ENCODE results near the gene PAQR5.
"Not testable (repeated sequence)": the region's sequence is repeated elsewhere in the genome, so short reads cannot be mapped to it uniquely, and the experiment has no call there.

PAQR5 gene

GRCh38 chr15:69298697-69299441, at the start of gene PAQR5:
Gene PAQR5 (plus strand): TSS chr15:69298912. CDS start chr15:69360081, 61,169 bp downstream.
- no peak for DNase-seq (ENCODE audit: low read depth)

- no peak for DNase-seq (ENCODE audit: low read depth)
These were observed 45.6 kb upstream of the PAQR5 start for GRCh38 chr15:69253156-69253555.

- DNase-seq (ENCODE audit: low read depth) = no peak
These were observed 33.3 kb upstream of the PAQR5 start for GRCh38 chr15:69265347-69265955.

GRCh38 chr15:69271217-69271616, 27.5 kb upstream of the PAQR5 start:
- DNase-seq (ENCODE audit: low read depth) = no peak

GRCh38 chr15:69272139-69272538, 26.6 kb upstream of the PAQR5 start:
- no peak for DNase-seq (ENCODE audit: low read depth)

- DNase-seq (ENCODE audit: low read depth) = no peak
These were observed 25.8 kb upstream of the PAQR5 start for GRCh38 chr15:69272891-69273290.

- no peak for DNase-seq (ENCODE audit: low read depth)
These were observed 23.5 kb upstream of the PAQR5 start for GRCh38 chr15:69275074-69275670.

GRCh38 chr15:69275933-69276560, 22.7 kb upstream of the PAQR5 start:
- no peak for DNase-seq (ENCODE audit: low read depth)

- no peak for DNase-seq (ENCODE audit: low read depth)
These were observed 21.4 kb upstream of the PAQR5 start for GRCh38 chr15:69277316-69277715.

GRCh38 chr15:69279636-69280035, 19.1 kb upstream of the PAQR5 start:
- no peak for DNase-seq (ENCODE audit: low read depth)

GRCh38 chr15:69280783-69281182, 17.9 kb upstream of the PAQR5 start:
- no peak for DNase-seq (ENCODE audit: low read depth)

GRCh38 chr15:69282104-69282743, 16.5 kb upstream of the PAQR5 start:
- no peak for DNase-seq (ENCODE audit: low read depth)

- no peak for DNase-seq (ENCODE audit: low read depth)
These were observed 12.9 kb upstream of the PAQR5 start for GRCh38 chr15:69285834-69286233.

GRCh38 chr15:69288011-69288410, 10.7 kb upstream of the PAQR5 start:
- DNase-seq (ENCODE audit: low read depth) = no peak

GRCh38 chr15:69288531-69289341, 10.0 kb upstream of the PAQR5 start:
- DNase-seq (ENCODE audit: low read depth) = no peak

- no peak for DNase-seq (ENCODE audit: low read depth)
These were observed 9.2 kb upstream of the PAQR5 start for GRCh38 chr15:69289342-69290146.

- no peak for DNase-seq (ENCODE audit: low read depth)
These were observed 8.2 kb upstream of the PAQR5 start for GRCh38 chr15:69290346-69291164.

GRCh38 chr15:69291651-69292050, 7.1 kb upstream of the PAQR5 start:
- DNase-seq (ENCODE audit: low read depth) = not testable (repeated sequence)

- no peak for DNase-seq (ENCODE audit: low read depth)
These were observed 5.8 kb upstream of the PAQR5 start for GRCh38 chr15:69292826-69293420.

Data from activated T-helper 1 cell treated with Interleukin-2 at 50 U/mL for 16 hours (primary cell).